Embryonic facial prominence (tissue), 1 donor: Measurements from ENCODE around the gene SCOC.
"Not testable (repeated sequence)": the region's sequence is repeated elsewhere in the genome, so short reads cannot be mapped to it uniquely, and the experiment has no call there.

ENCODE experiments used
- DNase-seq: peaks from one replicate; pipeline ENCODE4 v3.0.0-alpha.2; 2016; ENCODE audit errors: extremely low spot score

SCOC gene

DNA sequence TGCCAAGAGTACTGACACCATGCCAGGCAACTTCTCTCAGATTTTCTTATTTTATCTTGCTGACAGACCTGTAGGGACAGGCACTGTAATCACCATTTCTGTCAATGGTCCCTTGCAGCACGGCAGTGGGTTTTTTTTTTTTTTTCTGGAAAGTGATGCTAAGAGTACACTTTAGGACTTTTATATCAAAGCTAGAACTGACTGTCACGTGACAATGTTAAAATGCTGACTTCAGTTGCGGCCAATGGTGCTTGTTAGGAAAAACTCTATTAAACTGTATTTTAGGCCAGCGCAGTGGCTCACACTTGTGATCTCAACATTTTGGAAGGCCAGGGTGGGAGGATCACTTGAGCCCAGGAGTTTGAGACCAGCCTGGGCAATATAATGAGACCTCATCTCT is 12.3 kb upstream of the SCOC start:
- DNase-seq = no peak

DNA sequence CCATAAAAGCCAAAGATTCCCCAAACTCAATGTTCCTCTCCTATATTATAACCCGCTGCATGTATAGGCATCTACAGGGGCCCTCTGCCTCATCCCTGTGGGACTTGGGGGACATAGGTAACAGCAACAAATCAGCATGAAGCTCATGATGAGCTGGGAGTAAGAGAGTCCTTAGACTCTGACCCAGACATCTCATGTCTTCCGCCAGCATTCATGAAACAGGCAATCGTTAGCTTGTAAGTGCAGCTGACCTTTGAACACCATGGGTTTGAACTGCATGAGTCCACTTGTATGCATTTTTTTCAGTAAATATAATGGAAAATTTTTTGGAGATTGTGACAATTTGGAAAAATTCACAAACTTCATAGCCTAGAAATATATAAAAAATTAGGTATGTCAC is 10.4 kb upstream of the SCOC start:
- no peak for DNase-seq

DNA sequence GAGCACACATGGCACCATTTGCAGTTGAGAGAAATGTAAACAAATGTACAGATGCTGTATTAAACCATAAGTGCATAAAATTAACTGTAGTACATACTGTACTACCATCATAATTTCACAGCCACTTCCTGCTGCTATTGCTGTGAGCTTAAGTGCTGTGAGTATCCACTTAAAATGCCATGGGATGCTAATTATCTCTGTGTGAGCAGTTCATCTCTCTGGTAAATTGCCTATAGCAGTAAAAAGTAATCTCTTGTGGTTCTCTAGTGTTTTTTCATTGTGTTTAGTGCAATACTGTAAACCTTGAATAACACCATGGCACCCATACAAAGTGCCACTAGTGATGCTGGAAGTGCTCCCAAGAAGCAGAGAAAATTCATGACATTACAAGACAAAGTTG is 9.9 kb upstream of the SCOC start:
- DNase-seq = no peak

DNA sequence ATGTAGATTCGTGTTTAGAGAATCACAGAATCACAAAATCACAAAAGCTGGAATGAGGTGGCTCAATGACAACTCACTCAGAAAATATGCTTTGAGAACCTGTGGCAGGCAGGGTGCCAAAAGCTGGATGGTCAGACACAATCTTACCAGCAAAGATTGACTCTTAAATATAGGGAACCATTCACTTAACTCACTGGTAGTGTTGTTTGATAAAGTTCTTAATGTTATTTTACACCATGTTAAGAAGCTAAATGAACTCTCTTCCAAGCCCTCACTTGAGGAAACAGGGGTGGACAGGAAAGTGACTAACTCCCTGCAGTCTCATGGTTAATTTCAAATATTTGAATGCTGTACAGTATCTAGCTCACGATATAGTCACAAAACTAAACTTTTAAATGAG is 5.7 kb upstream of the SCOC start:
- DNase-seq = no peak

DNA sequence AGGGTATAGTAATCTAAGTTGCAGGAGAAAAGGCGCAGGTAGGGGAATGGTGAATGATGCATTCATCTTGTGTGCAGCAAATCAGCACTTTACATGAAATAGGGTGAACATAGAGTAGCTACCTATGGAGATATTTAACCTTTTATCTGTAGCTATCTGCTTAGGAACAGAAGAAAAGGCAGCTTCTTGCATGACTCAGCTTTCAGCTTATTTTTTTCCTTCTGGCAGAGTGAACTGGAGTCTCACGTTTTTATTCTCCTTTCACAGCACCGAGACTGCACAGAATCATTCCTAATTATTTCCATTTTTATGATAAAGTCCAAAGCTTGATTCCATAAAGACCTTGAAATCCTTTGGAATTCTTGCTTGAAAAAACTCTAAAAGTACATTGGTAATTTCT is 4.8 kb upstream of the SCOC start:
- DNase-seq = no peak

DNA sequence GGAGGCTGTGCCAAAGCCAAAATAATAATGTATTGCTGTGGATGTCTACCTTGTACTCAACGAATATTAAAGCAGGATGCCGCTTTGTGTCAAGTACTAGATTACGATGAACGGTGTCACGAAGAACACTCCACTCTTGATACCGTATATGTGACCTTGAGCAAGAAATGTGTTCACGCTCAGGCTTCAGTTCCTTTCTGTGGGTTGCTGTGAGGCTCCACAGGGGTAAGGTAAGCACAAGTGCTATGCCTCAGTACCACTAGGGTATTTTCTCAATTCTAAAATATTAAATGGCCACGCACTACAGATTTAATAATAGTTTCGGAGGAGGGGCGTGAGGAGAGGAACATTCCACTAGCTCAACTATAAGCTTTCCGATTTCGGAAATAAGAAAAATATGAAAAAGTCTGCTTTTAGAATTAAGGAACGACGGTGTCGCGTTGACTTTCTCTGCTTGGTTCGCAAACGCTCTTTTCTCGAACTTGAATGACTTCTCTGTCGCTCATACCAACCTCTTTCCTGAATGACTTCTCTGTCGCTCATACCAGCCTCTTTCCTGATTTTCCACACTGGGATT is 607 bp upstream of the SCOC start:
- DNase-seq = no peak

DNA sequence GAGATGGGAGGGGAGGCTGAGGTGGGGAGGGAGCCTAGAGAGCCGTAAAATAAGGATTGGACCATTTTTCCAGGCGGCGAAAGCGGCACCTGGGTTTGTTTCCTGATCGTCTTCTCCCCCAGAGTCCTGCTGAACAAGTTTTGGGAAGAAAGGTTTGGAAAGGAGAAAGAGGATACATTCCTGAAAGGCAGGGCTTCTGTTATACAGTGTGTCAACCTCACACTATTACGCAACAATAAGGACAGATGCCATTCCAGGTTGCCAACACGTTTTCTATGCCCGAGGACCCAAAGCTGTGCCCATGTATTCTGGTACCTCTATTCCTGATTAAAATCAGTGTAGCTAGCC is 658 bp downstream of the SCOC start:
- no peak for DNase-seq

DNA sequence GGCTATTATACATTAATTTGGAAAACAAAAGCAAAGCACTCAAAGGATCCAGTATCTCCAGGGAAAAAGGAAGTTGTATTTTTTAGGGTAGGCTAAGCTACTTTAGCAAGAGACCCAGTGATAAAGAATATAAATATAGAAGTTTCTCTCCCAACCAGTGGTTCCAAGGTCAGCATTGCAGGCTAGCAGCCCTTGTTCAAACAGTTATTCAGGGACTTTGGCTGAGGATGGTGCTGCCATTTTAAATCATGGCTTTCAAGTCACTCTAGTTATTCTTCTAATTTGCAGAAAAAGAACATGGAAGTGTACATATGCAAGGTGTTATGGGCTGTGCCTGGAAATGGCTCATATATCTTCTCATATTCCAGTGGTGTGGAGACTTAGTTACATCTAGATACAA is 9.3 kb downstream of the SCOC start:
- DNase-seq = no peak

DNA sequence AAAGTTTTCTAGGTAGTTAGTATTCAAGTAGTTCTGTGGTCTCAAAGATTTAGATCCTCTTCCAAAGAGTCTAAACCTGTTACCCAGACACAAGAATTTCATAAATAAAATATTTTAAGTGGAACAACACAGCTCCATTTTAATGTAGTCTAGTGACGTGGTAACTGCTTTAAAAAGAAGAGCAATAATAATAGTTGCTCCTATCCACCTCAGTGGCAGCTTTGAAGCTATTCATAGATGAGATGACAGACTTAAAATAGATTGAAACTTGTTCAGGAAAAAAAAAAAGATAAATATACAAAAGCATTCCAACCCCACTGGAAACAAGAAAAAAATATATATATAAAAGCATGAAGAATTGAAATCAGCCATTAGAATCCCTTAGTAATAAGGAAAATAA is 14.6 kb downstream of the SCOC start:
- DNase-seq = no peak

DNA sequence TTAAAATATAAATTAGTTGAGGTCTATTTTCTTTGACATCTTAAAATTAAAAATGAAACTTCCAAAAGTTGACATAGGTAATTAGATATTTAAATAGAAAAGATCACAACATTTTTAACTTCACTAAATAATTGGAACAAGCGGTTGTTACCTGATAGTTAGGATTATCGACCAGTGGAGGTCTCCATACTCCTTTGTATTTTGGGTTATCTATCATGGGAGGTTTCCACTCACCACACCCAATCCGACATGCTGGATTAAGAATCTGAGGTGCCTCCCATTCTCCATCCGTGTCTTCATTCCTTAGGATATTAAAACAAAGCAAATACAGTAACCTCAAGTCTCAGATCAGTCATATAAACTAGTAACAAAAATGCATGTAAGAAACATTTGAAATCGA is 22.2 kb downstream of the SCOC start:
- DNase-seq = no peak

DNA sequence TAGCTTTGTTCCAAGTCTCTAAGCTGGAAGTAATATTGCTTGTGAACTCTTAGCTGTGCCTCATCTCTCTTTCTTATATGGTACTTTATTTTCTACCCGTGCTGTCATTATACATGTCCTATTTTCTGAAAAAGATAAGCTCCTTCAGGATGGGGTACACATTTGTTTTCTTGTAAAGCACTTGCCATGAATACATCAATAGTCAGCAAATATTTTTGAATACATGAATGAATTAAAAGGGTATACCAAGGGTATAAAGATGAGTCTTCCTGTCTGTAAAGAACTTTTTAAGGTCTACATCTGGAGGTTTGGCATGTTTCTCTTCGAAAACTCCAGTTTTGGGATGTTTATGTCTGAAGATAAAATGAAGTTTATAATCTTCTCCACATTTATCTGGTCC is 26.7 kb downstream of the SCOC start:
- DNase-seq = no peak

DNA sequence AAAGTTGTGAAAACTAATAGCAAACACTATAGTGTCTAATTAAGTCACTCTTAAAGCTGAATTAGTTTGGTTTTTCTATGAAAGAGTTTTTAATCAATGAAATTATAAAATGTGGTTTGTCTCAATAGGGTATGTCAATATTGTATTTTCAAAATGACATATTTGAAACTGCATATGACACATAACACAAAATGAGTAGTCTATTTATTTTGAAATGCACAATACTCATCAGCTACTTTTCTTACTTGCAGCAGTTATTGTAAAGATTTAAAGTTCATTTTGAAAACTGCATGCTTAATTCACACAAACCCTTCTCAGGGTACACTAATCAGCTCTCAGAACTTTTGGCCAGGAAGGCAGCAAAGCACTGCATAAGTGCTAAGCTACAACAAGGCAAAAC is 32.8 kb downstream of the SCOC start:
- no peak for DNase-seq

DNA sequence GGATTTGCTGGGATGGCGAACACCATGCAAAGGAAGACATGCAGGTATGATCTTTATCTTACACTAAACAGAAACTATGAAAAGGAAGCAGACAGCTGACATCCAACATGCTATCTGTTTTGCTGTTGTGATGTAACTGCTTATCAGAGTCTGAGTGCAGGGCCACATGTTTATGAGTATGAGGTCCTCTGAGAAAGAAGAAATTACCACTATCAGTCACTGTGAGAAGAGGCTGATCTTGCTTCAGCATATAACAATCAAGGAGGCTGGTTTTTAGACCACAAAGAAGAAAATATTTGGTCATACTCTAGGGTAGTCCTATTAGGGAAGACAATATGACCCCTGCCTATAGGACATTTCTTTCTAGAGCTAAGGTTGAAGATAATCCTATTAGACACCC is 35.5 kb downstream of the SCOC start:
- DNase-seq = no peak

DNA sequence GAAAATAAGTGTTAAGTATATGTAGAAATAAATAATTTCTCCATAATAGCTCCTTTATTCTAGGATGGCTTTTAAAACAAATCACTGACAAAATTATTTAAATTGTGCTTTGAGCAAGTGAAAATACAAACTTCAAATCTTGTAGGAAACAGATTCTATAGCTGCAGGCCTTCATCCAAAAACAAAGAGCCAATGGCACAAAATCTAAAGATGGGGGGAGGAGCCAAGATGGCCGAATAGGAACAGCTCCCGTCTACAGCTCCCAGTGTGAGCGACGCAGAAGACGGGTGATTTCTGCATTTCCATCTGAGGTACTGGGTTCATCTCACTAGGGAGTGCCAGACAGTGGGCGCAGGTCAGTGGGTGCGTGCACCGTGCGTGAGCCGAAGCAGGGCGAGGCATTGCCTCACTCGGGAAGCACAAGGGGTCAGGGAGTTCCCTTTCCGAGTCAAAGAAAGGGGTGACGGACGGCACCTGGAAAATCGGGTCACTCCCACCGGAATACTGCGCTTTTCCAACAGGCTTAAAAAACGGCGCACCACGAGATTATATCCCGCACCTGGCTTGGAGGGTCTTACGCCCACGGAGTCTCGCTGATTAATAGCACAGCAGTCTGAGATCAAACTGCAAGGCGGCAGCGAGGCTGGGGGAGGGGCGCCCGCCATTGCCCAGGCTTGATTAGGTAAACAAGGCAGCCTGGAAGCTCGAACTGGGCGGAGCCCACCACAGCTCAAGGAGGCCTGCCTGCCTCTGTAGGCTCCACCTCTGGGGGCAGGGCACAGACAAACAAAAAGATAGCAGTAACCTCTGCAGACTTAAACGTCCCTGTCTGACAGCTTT is 39.9 kb downstream of the SCOC start:
- DNase-seq = not testable (repeated sequence)

DNA sequence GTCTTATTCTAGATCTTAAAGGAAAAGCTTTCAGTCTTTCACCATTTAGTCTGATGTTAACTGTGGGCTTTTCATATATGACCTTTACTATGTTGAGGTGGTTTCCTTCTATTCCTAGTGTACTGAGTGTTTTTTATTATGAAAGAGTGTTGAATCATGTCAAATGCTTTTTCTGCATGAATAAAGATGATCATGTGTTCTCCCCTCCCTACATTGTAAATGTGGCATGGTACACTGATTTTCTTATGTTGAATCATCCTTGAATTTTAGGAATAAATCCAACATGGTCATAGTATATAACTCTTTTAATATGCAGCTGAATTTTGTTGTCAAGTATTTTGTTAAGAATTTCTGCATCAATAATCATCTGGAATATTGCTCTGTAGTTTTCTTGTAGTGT is 49.7 kb downstream of the SCOC start:
- DNase-seq = no peak

DNA sequence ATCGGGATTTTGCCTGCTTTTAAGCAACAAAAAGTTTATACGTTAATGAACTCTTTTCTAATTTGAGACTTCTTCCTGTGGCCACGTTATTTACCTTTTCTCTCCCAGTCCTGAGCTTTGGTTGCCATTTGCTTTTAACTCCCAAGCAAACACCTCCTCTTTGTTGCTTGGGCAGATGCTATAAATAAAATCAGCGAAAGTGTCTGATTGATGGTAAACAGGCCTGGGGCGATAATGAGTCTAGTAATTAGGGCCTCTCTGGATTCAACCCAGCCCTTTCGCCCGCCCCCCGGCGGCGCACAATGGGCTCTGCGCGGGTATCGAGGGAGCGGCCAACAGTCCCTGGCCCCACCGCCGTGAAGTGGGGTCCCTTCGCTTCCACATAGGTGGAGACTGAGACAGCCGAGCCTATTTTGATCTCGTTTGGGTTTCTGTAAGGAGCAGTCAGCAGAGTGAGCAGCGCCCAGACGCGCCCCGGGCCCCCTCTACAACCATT is 53.2 kb downstream of the SCOC start:
- no peak for DNase-seq

DNA sequence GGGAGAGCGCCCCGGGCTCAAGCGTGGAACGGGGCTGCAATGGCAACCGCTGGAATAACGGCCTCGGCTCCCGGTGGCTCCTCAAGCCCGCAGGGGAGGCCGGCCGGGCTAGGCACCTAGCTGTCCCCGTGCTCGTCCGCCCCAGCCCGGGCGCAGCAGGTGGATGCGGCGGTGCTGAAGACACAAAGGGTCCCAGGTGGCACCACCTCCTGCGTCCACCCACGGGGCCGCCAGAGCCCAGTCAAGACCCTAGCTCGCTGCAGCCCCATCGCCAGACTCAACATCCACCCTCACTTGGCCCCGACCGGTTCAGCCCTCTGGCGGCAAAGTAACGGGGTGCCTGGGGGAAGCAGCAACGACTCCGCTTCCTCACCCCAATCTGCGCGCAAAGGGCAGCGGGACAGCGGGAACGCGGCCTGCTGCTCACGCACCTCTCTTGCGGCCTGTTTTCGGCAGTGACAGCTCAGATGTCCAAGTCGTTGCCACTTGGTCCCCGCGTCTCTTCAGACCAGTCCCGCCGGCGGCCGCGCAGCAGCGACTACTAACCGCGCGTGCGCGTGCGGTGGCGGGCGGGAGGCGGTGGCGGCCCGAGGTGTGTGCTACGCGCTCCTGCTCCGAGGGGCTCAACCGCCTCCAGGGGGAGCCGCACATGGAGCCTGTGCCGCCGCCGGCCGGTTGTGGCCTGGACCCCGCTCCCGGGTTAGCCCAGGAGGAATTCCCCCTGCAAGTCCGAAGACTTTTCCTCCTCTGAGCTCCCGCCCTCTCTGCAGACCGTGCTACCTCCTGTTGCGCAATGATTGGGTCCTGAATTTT is 53.9 kb downstream of the SCOC start, which contains the start of gene CLGN:
Gene CLGN (minus strand): TSS at position 543 of the 813 bp plus-strand sequence. CDS start 14,570 bp downstream, outside the sequence.
- peak; percentile 23 for DNase-seq

DNA sequence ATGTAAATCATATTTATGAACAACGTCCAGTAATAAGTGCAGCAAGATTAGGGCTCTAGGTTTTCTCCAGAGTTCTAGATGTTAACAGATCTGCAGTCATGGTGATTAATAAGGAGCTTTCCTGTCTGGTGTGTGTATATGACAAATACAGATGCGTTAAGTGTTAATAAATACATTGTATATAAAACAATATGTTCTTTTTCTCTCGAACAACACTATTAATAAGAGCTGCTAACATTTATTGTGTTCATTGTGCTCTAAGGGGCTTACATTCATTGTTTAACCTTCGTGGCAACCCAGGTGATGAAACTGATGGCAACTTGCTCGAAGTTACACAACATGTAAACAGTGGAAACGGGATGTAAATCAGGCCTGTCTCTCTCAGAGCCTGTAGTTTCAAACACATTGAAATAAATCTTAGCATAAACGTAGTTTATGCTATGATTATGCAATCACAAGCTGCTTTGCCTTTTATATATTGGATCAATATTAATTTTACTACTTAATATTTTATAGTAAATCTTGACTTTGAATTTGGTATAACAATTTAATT is 54.5 kb downstream of the SCOC start:
- no peak for DNase-seq
